ENCODE data around the gene KLHL2.

Gene KLHL2

GRCh38 chr4:165368114-165368513 lies 160.8 kb downstream of the KLHL2 start:
- DNase-seq (ENCODE audit: low read depth), result no peak

- DNase-seq (ENCODE audit: low read depth), result no peak
Measured at GRCh38 chr4:165368567-165368966, 161.2 kb downstream of the KLHL2 start.

- no peak for DNase-seq (ENCODE audit: low read depth)
Measured at GRCh38 chr4:165369522-165369921, 162.2 kb downstream of the KLHL2 start.

GRCh38 chr4:165370530-165370929 lies 163.2 kb downstream of the KLHL2 start:
- DNase-seq (ENCODE audit: low read depth), result no peak

Measured in stimulated activated CD8-positive, alpha-beta memory T cell treated with anti-CD3 and anti-CD28 coated beads, Interleukin-12 subunit alpha, Interleukin-12 subunit beta, amount 100 ng/mL, for 1 hour (primary cell).